ENCODE data around the gene PRDM5. TPM values are rescaled to one million over a fixed set of nuclear protein-coding genes. Genes with fewer than 3 reads are reported as not detected.
"Not testable (repeated sequence)": the region's sequence is repeated elsewhere in the genome, so short reads cannot be mapped to it uniquely, and the experiment has no call there.

The PRDM5 gene
- polyA plus RNA-seq, 1 donor: 14.7 TPM

DNA sequence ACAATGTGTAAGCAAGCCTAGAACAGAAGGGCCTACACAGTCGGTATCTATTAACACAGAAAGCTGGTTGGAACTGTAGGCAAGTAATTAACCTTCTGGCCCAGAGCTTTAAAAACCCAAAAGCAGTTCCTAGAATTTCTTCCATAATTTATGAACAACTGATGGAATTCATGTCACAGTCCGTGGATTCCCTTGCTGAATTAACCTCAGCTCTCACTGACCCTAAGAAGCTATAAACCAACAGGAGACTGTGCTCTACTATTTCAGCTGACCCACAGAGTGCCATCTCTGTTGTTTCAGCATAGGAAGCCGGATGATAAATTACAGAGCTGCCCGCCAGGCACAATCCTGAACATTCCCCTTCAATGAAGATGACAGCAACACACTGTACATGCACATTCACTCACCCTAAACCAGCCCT is 157.3 kb downstream of the PRDM5 start:
- DNase-seq: no peak
- H3K4me1 ChIP-seq (ENCODE audit: control insufficient read depth, insufficient read depth, low read length): no peaks in the 10 kb centered on the region
- no CpG with 5 or more reads among the region's 4 CpGs for WGBS (ENCODE audit: insufficient coverage, low lambda C conversion rate)
- no peaks in the 10 kb centered on the region for H3K9me3 ChIP-seq (ENCODE audit: control insufficient read depth, low read depth, low read length)
- H3K36me3 ChIP-seq (ENCODE audit: control insufficient read depth, insufficient read depth, low read length): no peaks in the 10 kb centered on the region
- H3K27ac ChIP-seq (ENCODE audit: low read length): no peak overlapping the region
- no peak overlapping the region for H3K4me3 ChIP-seq (ENCODE audit: low read length)
- H3K27me3 ChIP-seq (ENCODE audit: control insufficient read depth, insufficient read depth, low read length): no peaks in the 10 kb centered on the region

DNA sequence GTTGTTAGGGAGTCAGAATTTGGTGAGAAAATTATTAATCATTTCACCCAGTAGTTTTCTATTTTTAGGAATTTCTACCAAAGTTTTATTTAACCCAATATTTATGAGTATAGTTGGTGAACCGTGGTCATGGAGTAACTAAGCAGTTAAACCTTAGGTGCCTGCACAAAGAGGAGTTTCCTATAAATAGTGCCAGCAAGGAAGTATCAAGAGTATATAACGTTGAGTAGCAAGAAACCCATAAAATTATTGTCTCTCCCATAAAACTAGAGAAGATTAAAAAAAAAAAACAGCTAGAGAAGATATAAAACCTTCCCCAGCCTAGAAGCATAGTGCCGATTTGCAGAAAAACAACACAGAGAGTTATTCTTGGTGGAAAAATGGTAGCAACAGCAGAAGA is 158.9 kb downstream of the PRDM5 start:
- H3K27ac ChIP-seq (ENCODE audit: low read length): no peak overlapping the region
- no peaks in the 10 kb centered on the region for H3K27me3 ChIP-seq (ENCODE audit: control insufficient read depth, insufficient read depth, low read length)
- H3K36me3 ChIP-seq (ENCODE audit: control insufficient read depth, insufficient read depth, low read length): no peaks in the 10 kb centered on the region
- DNase-seq: no peak
- H3K4me3 ChIP-seq (ENCODE audit: low read length): no peak overlapping the region
- no peaks in the 10 kb centered on the region for H3K4me1 ChIP-seq (ENCODE audit: control insufficient read depth, insufficient read depth, low read length)
- WGBS (ENCODE audit: insufficient coverage, low lambda C conversion rate): 80% methylated on average over 1 of the region's 3 CpGs
- no peaks in the 10 kb centered on the region for H3K9me3 ChIP-seq (ENCODE audit: control insufficient read depth, low read depth, low read length)

DNA sequence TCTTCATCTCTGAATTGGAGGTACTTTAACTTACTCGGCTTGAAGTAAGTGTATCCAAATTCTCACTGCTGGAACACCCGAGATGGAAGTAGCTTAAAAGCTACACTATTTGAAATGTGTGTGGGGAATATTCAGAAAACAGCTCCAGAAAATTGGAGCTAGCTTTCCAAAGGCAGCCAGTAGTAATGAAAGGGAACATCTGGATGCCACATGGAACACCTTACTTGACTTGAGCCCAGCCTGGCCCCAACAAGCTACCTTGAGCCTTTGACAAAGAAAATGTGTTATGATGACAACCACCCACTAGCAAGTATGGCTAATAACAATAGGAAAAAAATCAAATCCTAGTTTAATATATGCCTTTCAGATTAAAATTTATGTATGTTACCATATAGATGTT is 161.5 kb downstream of the PRDM5 start:
- Histone ChIP-seq H3K27ac (ENCODE audit: low read length) (no peak overlapping the region), H3K36me3 (ENCODE audit: control insufficient read depth, insufficient read depth, low read length) (no peaks in the 10 kb centered on the region), H3K4me3 (ENCODE audit: low read length) (no peak overlapping the region), H3K4me1 (ENCODE audit: control insufficient read depth, insufficient read depth, low read length) (no peaks in the 10 kb centered on the region), H3K9me3 (ENCODE audit: control insufficient read depth, low read depth, low read length) (no peaks in the 10 kb centered on the region), H3K27me3 (ENCODE audit: control insufficient read depth, insufficient read depth, low read length) (no peaks in the 10 kb centered on the region)
- no peak for DNase-seq
- no CpG with 5 or more reads among the region's 2 CpGs for WGBS (ENCODE audit: insufficient coverage, low lambda C conversion rate)

DNA sequence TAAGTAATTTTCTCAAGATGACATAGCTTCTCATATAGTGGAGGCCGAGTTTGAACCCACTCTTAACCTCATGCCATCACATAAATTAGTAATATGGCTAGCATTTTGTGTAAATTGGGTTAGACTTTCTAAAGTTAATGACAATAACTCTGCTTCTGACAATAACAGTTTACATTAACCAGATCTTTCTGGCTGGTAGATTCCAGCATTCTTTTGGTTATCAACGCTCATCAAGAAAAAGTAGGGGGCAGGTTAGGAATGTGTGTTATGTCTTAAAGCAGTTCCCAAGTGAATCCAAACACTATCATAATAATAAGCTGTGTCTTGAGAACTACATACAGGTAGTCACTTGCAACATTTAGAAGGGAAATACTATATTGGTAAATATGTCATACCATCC is 162.5 kb downstream of the PRDM5 start:
- WGBS (ENCODE audit: insufficient coverage, low lambda C conversion rate): 67% methylated on average over 1 of the region's 2 CpGs
- Histone ChIP-seq H3K27ac (ENCODE audit: low read length) (no peak overlapping the region), H3K9me3 (ENCODE audit: control insufficient read depth, low read depth, low read length) (no peaks in the 10 kb centered on the region), H3K36me3 (ENCODE audit: control insufficient read depth, insufficient read depth, low read length) (no peaks in the 10 kb centered on the region), H3K4me3 (ENCODE audit: low read length) (no peak overlapping the region), H3K27me3 (ENCODE audit: control insufficient read depth, insufficient read depth, low read length) (no peaks in the 10 kb centered on the region), H3K4me1 (ENCODE audit: control insufficient read depth, insufficient read depth, low read length) (peaks cover 3% of the 10 kb centered on the region)
- DNase-seq: no peak

DNA sequence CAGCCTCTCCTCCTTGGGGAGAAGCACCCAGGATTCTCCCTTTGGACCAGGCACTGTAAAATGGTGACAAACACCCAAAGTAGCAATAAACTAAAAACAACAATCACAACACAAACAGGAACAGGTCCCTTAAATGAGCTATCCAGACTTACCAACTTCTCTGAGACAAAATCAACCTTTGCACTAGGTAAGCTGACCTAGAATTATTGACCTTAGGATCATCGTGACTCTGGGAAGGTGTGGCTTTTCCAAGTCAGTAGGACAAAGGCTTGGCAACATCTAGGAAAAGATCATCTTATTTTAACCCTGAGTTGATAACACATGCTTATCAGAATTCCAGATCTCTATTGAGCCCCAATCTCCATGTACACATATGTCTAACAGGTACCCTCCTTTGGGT is 166.7 kb downstream of the PRDM5 start:
- no peak overlapping the region for H3K4me3 ChIP-seq (ENCODE audit: low read length)
- H3K36me3 ChIP-seq (ENCODE audit: control insufficient read depth, insufficient read depth, low read length): no peaks in the 10 kb centered on the region
- peaks cover 5% of the 10 kb centered on the region for H3K4me1 ChIP-seq (ENCODE audit: control insufficient read depth, insufficient read depth, low read length)
- DNase-seq: no peak
- no peaks in the 10 kb centered on the region for H3K27me3 ChIP-seq (ENCODE audit: control insufficient read depth, insufficient read depth, low read length)
- no CpG with 5 or more reads among the region's 1 CpG for WGBS (ENCODE audit: insufficient coverage, low lambda C conversion rate)
- H3K9me3 ChIP-seq (ENCODE audit: control insufficient read depth, low read depth, low read length): no peaks in the 10 kb centered on the region
- no peak overlapping the region for H3K27ac ChIP-seq (ENCODE audit: low read length)

DNA sequence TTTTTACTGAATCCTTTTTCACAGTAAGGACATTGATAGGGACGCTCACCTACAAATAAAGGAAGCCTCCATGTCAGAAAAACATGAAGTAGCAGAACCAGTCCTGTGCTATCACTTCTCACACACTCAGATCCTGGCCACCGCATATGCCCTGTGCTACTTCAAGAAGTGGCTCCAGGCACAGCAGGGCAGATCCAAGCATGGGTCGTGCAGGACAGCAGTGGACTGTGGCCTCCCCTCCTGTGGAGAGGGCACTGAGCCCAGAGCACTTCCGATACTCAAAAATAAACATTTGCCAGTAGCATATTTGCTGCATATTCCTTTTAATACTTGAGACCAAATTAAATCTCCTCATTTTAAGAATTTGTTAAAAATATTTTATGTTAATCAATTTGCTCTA is 167.9 kb downstream of the PRDM5 start:
- DNase-seq: no peak
- no peaks in the 10 kb centered on the region for H3K27me3 ChIP-seq (ENCODE audit: control insufficient read depth, insufficient read depth, low read length)
- H3K27ac ChIP-seq (ENCODE audit: low read length): no peak overlapping the region
- peaks cover 5% of the 10 kb centered on the region for H3K9me3 ChIP-seq (ENCODE audit: control insufficient read depth, low read depth, low read length)
- peaks cover 5% of the 10 kb centered on the region for H3K4me1 ChIP-seq (ENCODE audit: control insufficient read depth, insufficient read depth, low read length)
- WGBS (ENCODE audit: insufficient coverage, low lambda C conversion rate): no CpG with 5 or more reads among the region's 4 CpGs
- H3K36me3 ChIP-seq (ENCODE audit: control insufficient read depth, insufficient read depth, low read length): peaks cover 5% of the 10 kb centered on the region
- H3K4me3 ChIP-seq (ENCODE audit: low read length): no peak overlapping the region

DNA sequence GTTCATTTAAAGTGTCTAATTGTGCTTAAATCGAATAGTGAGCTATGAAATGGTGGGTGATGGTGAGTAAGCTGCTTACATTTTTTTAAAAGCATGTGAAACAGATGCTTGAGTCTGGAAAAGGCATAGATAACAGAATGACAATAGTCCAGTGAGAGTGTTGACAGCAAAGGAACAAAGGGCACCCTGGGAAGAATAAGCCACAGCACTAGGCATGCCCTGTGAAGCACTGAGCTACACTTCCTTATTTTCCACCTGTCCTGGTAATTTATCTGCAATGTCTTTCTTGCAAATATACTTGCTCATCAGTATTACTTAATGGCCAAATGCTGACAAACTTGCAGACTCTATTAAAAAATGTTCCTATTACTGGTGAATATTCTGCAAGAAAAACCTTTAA is 168.7 kb downstream of the PRDM5 start:
- 60% methylated on average over 1 of the region's 1 CpG for WGBS (ENCODE audit: insufficient coverage, low lambda C conversion rate)
- H3K27me3 ChIP-seq (ENCODE audit: control insufficient read depth, insufficient read depth, low read length): no peaks in the 10 kb centered on the region
- H3K36me3 ChIP-seq (ENCODE audit: control insufficient read depth, insufficient read depth, low read length): peaks cover 8% of the 10 kb centered on the region
- peak; percentile 67 to 76 for DNase-seq
- H3K27ac ChIP-seq (ENCODE audit: low read length): no peak overlapping the region
- H3K4me3 ChIP-seq (ENCODE audit: low read length): no peak overlapping the region
- peaks cover 5% of the 10 kb centered on the region for H3K4me1 ChIP-seq (ENCODE audit: control insufficient read depth, insufficient read depth, low read length)
- peaks cover 5% of the 10 kb centered on the region for H3K9me3 ChIP-seq (ENCODE audit: control insufficient read depth, low read depth, low read length)

DNA sequence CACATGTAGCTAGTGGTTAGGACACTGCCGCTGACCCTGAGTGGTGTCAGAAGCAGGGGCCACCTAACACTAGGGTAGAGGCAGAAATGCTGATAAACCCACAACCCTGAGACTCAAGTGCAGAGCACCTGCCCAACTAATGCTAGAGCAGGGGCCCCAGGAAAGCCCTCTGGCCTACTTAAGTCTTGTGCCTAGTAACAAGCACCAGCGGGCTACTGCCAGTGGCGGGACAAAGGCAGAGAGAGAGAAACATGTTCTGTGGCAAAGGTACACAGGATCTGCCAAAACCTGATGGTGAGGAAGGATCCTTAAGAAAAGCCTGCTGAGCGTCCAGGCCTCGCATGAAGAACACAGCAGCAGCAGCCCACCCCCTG is 172.4 kb downstream of the PRDM5 start:
- no CpG with 5 or more reads among the region's 5 CpGs for WGBS (ENCODE audit: insufficient coverage, low lambda C conversion rate)
- H3K27ac ChIP-seq (ENCODE audit: low read length): no peak overlapping the region
- no peak for DNase-seq

DNA sequence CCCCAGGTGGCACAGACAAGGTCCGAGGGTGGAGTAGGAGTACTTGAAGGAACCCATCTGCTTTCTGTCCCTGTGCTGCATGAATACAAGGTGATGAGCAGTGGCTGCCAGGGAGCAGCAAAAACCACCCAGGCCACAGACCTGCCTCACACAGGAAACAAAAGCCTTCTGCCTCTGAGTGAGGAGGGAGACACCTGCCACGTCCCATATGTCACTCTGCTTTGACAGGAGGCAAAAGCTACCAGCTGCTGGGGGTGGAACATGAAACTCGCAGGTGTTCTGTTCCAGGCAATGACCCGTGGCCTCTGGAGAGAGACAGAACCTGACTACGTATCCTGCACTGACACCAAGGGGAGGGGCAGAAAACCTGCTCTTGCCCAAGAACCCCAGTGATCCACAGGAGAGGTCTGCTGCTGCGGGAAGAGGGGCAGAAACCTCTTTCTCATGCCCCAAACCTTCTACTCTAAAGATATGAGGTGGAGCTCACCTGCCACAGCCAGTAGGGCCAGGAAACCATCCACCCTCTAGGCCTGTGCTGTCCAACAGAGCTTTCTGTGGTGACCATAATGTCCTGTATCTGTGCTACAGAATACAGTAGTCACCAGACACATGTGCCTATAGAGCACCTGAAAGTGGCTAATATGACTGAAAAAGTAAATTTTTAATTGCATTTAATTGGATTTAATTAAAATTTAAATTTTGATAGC is 172.9 kb downstream of the PRDM5 start:
- Histone ChIP-seq H3K4me3 (ENCODE audit: low read length) (no peak overlapping the region), H3K36me3 (ENCODE audit: control insufficient read depth, insufficient read depth, low read length) (peaks cover 8% of the 10 kb centered on the region), H3K9me3 (ENCODE audit: control insufficient read depth, low read depth, low read length) (peaks cover 5% of the 10 kb centered on the region), H3K27ac (ENCODE audit: low read length) (no peak overlapping the region), H3K4me1 (ENCODE audit: control insufficient read depth, insufficient read depth, low read length) (peaks cover 2% of the 10 kb centered on the region), H3K27me3 (ENCODE audit: control insufficient read depth, insufficient read depth, low read length) (no peaks in the 10 kb centered on the region)
- DNase-seq: peak in 1 of 2 donors; percentile 9
- WGBS (ENCODE audit: insufficient coverage, low lambda C conversion rate): no CpG with 5 or more reads among the region's 6 CpGs

More for the DNA sequence above, 172.4 kb downstream of the PRDM5 start:
- Histone ChIP-seq H3K36me3 (ENCODE audit: control insufficient read depth, insufficient read depth, low read length) (peaks cover 8% of the 10 kb centered on the region), H3K4me1 (ENCODE audit: control insufficient read depth, insufficient read depth, low read length) (peaks cover 2% of the 10 kb centered on the region), H3K9me3 (ENCODE audit: control insufficient read depth, low read depth, low read length) (peaks cover 5% of the 10 kb centered on the region), H3K4me3 (ENCODE audit: low read length) (no peak overlapping the region), H3K27me3 (ENCODE audit: control insufficient read depth, insufficient read depth, low read length) (no peaks in the 10 kb centered on the region)

DNA sequence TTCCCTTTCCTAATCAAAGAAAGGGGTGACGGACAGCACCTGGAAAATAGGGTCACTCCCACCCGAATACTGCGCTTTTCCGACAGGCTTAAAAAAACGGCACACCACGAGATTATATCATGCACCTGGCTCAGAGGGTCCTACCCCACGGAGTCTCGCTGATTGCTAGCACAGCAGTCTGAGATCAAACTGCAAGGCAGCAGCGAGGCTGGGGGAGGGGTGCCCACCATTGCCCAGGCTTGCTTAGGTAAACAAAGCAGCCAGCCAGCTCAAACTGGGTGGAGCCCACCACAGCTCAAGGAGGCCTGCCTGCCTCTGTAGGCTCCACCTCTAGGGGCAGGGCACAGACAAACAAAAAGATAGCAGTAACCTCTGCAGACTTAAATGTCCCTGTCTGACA is 180.9 kb downstream of the PRDM5 start:
- not testable (repeated sequence) for H3K9me3 ChIP-seq (ENCODE audit: control insufficient read depth, low read depth, low read length); DNase-seq; H3K4me1 ChIP-seq (ENCODE audit: control insufficient read depth, insufficient read depth, low read length); H3K36me3 ChIP-seq (ENCODE audit: control insufficient read depth, insufficient read depth, low read length); H3K27me3 ChIP-seq (ENCODE audit: control insufficient read depth, insufficient read depth, low read length); H3K4me3 ChIP-seq (ENCODE audit: low read length); H3K27ac ChIP-seq (ENCODE audit: low read length)
- WGBS (ENCODE audit: insufficient coverage, low lambda C conversion rate): no CpG with 5 or more reads among the region's 9 CpGs

DNA sequence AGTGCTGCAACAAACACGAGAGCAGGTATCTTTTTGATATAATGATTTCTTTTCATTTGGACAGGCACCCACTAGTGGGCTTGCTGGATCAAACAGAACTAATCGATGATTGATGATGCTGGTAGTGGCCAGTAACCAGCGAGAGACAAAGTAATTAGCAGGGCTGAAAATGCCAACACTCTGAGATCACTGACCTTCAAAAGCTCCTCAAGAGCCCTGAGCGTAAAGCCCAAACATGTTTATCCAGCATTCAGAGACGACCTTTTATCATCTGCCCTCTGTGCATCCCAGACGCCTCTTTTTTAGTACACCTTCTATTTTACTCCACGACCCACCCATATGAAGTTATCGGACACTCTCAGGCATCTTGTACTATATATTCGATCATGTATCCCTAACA is 186.2 kb downstream of the PRDM5 start:
- no peaks in the 10 kb centered on the region for H3K4me1 ChIP-seq (ENCODE audit: control insufficient read depth, insufficient read depth, low read length)
- no peaks in the 10 kb centered on the region for H3K27me3 ChIP-seq (ENCODE audit: control insufficient read depth, insufficient read depth, low read length)
- no peak for DNase-seq
- WGBS (ENCODE audit: insufficient coverage, low lambda C conversion rate): 82% methylated on average over 3 of the region's 9 CpGs
- H3K27ac ChIP-seq (ENCODE audit: low read length): no peak overlapping the region
- no peaks in the 10 kb centered on the region for H3K36me3 ChIP-seq (ENCODE audit: control insufficient read depth, insufficient read depth, low read length)
- H3K4me3 ChIP-seq (ENCODE audit: low read length): no peak overlapping the region
- H3K9me3 ChIP-seq (ENCODE audit: control insufficient read depth, low read depth, low read length): no peaks in the 10 kb centered on the region
